T-cell (primary cell): Measurements from ENCODE around the gene INO80D. TPM values are rescaled to one million over a fixed set of nuclear protein-coding genes. Genes with fewer than 3 reads are reported as not detected.

Experiments used
- ATAC-seq, 4 experiments: fragments of 200-7000 bp in 3 of 4; fragments of 150-1000 bp in 1 of 4; cut with Tn5 transposase; replicated peaks in 1 of 4; 1 replicate in 3 of 4; 2 replicates in 1 of 4; pipeline ENCODE4 v1.10.0; 2021; ENCODE audit warnings: moderate library complexity in 3 of 4, mild to moderate bottlenecking in 2 of 4, moderate number of reproducible peaks in 1 of 4
- CTCF ChIA-PET, 2 donors: fragments of 300-600 bp; sonication (Branson Sonifier 250); formaldehyde crosslinking; loops; one replicate each; lab custom pipeline; 2022; ENCODE audit warnings: antibody characterized with exemption in 2 of 2; lab: Charles Lee
- POLR2A ChIA-PET, 2 donors: fragments of 300-600 bp; sonication (Branson Sonifier 250); formaldehyde crosslinking; loops; one replicate each; lab custom pipeline; 2022; ENCODE audit warnings: antibody characterized with exemption in 2 of 2; lab: Charles Lee
- DNase-seq, 35 experiments: peaks; one replicate each; pipeline versions ENCODE4 v3.0.0 to v3.0.0-alpha.2; 2013 to 2023
- H3K27ac ChIP-seq: one replicate; pipeline ENCODE4 v1.5.1; 2013; ENCODE audit warnings: low read length
- H3K27me3 ChIP-seq, 2 experiments: replicated peaks in 1 of 2; 1 replicate in 1 of 2; 2 replicates in 1 of 2; pipeline versions ENCODE4 v1.6.1 to v1.7.0; 2013; ENCODE audit warnings: low read length in 1 of 2, mixed read lengths in 1 of 2; ENCODE audit not compliant: control insufficient read depth in 2 of 2, insufficient read depth in 2 of 2; ENCODE audit errors: extremely low read depth in 1 of 2
- H3K36me3 ChIP-seq, 2 donors: 1 replicate in 1 of 2; 2 replicates in 1 of 2; pipeline versions ENCODE4 v1.6.1 to v1.7.0; 2013; ENCODE audit warnings: low read length in 1 of 2; ENCODE audit not compliant: control insufficient read depth in 2 of 2, insufficient read depth in 1 of 2; ENCODE audit errors: extremely low read depth in 1 of 2
- H3K4me1 ChIP-seq, 2 experiments: 1 replicate in 1 of 2; 2 replicates in 1 of 2; pipeline versions ENCODE4 v1.6.1 to v1.7.0; 2013; ENCODE audit warnings: low read length in 2 of 2, mixed read lengths in 1 of 2; ENCODE audit not compliant: insufficient read depth in 2 of 2, control insufficient read depth in 1 of 2; ENCODE audit errors: extremely low read depth in 1 of 2
- H3K4me3 ChIP-seq, 2 donors: 1 replicate in 1 of 2; 2 replicates in 1 of 2; pipeline versions ENCODE4 v1.5.1 to v1.7.0; 2013; ENCODE audit warnings: mild to moderate bottlenecking in 2 of 2, low read length in 1 of 2, moderate library complexity in 1 of 2; ENCODE audit not compliant: control insufficient read depth in 1 of 2; ENCODE audit errors: extremely low read depth in 1 of 2
- H3K9me3 ChIP-seq: 2 replicates; pipeline ENCODE4 v1.7.0; 2013
- H3K27ac Mint-ChIP-seq, 2 donors: one replicate each; pipeline ENCODE4 v1.8.0; 2020 to 2021; ENCODE audit warnings: mild to moderate bottlenecking in 2 of 2, mixed read lengths in 2 of 2
- H3K27me3 Mint-ChIP-seq, 2 donors: one replicate each; pipeline ENCODE4 v1.8.0; 2021 to 2022; ENCODE audit warnings: mixed read lengths in 2 of 2
- H3K36me3 Mint-ChIP-seq: one replicate; pipeline ENCODE4 v1.8.0; 2021; ENCODE audit warnings: mixed read lengths
- H3K4me1 Mint-ChIP-seq, 3 donors: one replicate each; pipeline ENCODE4 v1.8.0; 2020 to 2022; ENCODE audit warnings: mixed read lengths in 3 of 3, mild to moderate bottlenecking in 1 of 3
- H3K4me3 Mint-ChIP-seq, 3 donors: one replicate each; pipeline ENCODE4 v1.8.0; 2020 to 2022; ENCODE audit warnings: mild to moderate bottlenecking in 3 of 3, mixed read lengths in 3 of 3, moderate library complexity in 3 of 3
- H3K9me3 Mint-ChIP-seq, 3 donors: one replicate each; pipeline ENCODE4 v1.8.0; 2020 to 2022; ENCODE audit warnings: mixed read lengths in 3 of 3
- WGBS: methylation state at CpG from one replicate; pipeline ENCODE4 v1.1.5; 2013; ENCODE audit warnings: missing lambda C conversion rate; ENCODE audit not compliant: insufficient coverage; 5-methylcytosine and 5-hydroxymethylcytosine counted together
- total RNA-seq, 35 experiments: library from RNA in 6 of 35; stranded (reverse) in 6 of 35; fragments of 120-200 nt in 1 of 35; gene quantifications; one replicate each; pipeline versions ENCODE4 v1.2.1 to v1.2.4 and lab custom pipeline; 2013 to 2026

INO80D gene
- total RNA-seq, 5 donors from 2014 or later (not counting 1 experiment from before 2014, with no cell fraction given), result 34.2 to 49.8 (median 41.9) TPM

GRCh38 chr2:205954707-205955106 is 131.3 kb downstream of the INO80D start:
- Mint-ChIP-seq H3K4me3 (no peak overlapping the region), H3K9me3 (peaks cover 0 to 15% (median 4%) of the 10 kb centered on the region in 3 donors), H3K4me1 (peaks cover 0 to 5% (median 0%) of the 10 kb centered on the region in 3 donors), H3K27me3 (peaks cover 8 to 9% of the 10 kb centered on the region in 2 donors), H3K36me3 (no peaks in the 10 kb centered on the region), H3K27ac (no peak overlapping the region)
- WGBS, result 31% methylated on average over 3 of the region's 5 CpGs
- H3K9me3 ChIP-seq, result no peaks in the 10 kb centered on the region
- peaks cover 0 to 13% of the 10 kb centered on the region in 2 experiments for H3K4me1 ChIP-seq
- H3K27ac ChIP-seq, result no peak overlapping the region
- ATAC-seq (no peak), DNase-seq (no peak)
- CTCF ChIA-PET, result interaction anchor here in 1 of 2 donors (0.6 to 0.7 kb wide), 2 partner anchors 69 to 1430 kb away, joined by 3 to 5 read pairs; no protein-coding TSS in a partner anchor
- H3K36me3 ChIP-seq, result no peaks in the 10 kb centered on the region
- H3K27me3 ChIP-seq, result peaks cover 0 to 23% of the 10 kb centered on the region in 2 experiments
- no peak overlapping the region for H3K4me3 ChIP-seq
- POLR2A ChIA-PET, result no interaction called here

GRCh38 chr2:205952282-205952681 is 133.7 kb downstream of the INO80D start:
- H3K27ac Mint-ChIP-seq, result no peak overlapping the region
- peaks cover 11 to 16% of the 10 kb centered on the region in 2 donors for H3K27me3 Mint-ChIP-seq
- peaks cover 0 to 15% (median 4%) of the 10 kb centered on the region in 3 donors for H3K9me3 Mint-ChIP-seq
- DNase-seq, result no peak
- Histone ChIP-seq H3K27ac (no peak overlapping the region), H3K9me3 (no peaks in the 10 kb centered on the region), H3K4me3 (no peak overlapping the region), H3K36me3 (no peaks in the 10 kb centered on the region), H3K4me1 (peaks cover 0 to 7% of the 10 kb centered on the region in 2 experiments), H3K27me3 (peaks cover 0 to 38% of the 10 kb centered on the region in 2 experiments)
- 81% methylated on average over 2 of the region's 2 CpGs for WGBS
- no peak for ATAC-seq
- peaks cover 0 to 5% (median 3%) of the 10 kb centered on the region in 3 donors for H3K4me1 Mint-ChIP-seq
- ChIA-PET POLR2A (no interaction called here), CTCF (interaction anchor here (0.6 to 0.8 kb wide), 3 partner anchors 11 to 1650 kb away, joined by 3 to 4 read pairs (median 3); no protein-coding TSS in a partner anchor)
- no peaks in the 10 kb centered on the region for H3K36me3 Mint-ChIP-seq
- H3K4me3 Mint-ChIP-seq, result no peak overlapping the region

GRCh38 chr2:205948883-205949282 is 137.1 kb downstream of the INO80D start:
- no peaks in the 10 kb centered on the region for H3K36me3 Mint-ChIP-seq
- ChIA-PET CTCF (interaction anchor here in 1 of 2 donors (1.8 kb wide), 1 partner anchor 1625 kb away, joined by 4 read pairs; no protein-coding TSS in a partner anchor), POLR2A (no interaction called here)
- ATAC-seq (no peak), DNase-seq (no peak)
- Histone ChIP-seq H3K27me3 (peaks cover 0 to 30% of the 10 kb centered on the region in 2 experiments), H3K36me3 (no peaks in the 10 kb centered on the region), H3K27ac (no peak overlapping the region), H3K4me1 (peaks cover 0 to 9% of the 10 kb centered on the region in 2 experiments), H3K4me3 (no peak overlapping the region), H3K9me3 (no peaks in the 10 kb centered on the region)
- 65% methylated on average over 4 of the region's 7 CpGs for WGBS
- H3K9me3 Mint-ChIP-seq, result peaks cover 0 to 15% (median 4%) of the 10 kb centered on the region in 3 donors
- no peak overlapping the region for H3K27ac Mint-ChIP-seq
- peaks cover 11 to 15% of the 10 kb centered on the region in 2 donors for H3K27me3 Mint-ChIP-seq
- no peak overlapping the region for H3K4me3 Mint-ChIP-seq
- H3K4me1 Mint-ChIP-seq, result peaks cover 0 to 5% (median 3%) of the 10 kb centered on the region in 3 donors

- DNase-seq, result no peak
- ChIA-PET POLR2A (no interaction called here), CTCF (interaction anchor here (0.6 to 1.8 kb wide), 5 partner anchors 13 to 1624 kb away, joined by 3 to 7 read pairs (median 3); no protein-coding TSS in a partner anchor)
- Histone ChIP-seq H3K4me1 (peaks cover 0 to 9% of the 10 kb centered on the region in 2 experiments), H3K27me3 (peaks cover 0 to 30% of the 10 kb centered on the region in 2 experiments), H3K27ac (no peak overlapping the region), H3K36me3 (no peaks in the 10 kb centered on the region), H3K4me3 (no peak overlapping the region), H3K9me3 (no peaks in the 10 kb centered on the region)
- no peak overlapping the region for H3K4me3 Mint-ChIP-seq
- H3K27ac Mint-ChIP-seq, result no peak overlapping the region
- 90% methylated on average over 5 of the region's 5 CpGs for WGBS
- peaks cover 0 to 3% (median 3%) of the 10 kb centered on the region in 3 donors for H3K4me1 Mint-ChIP-seq
- peaks cover 0 to 15% (median 4%) of the 10 kb centered on the region in 3 donors for H3K9me3 Mint-ChIP-seq
- no peak for ATAC-seq
- no peaks in the 10 kb centered on the region for H3K36me3 Mint-ChIP-seq
- peaks cover 11 to 15% of the 10 kb centered on the region in 2 donors for H3K27me3 Mint-ChIP-seq
Observed at GRCh38 chr2:205948496-205948837, 137.5 kb downstream of the INO80D start.

GRCh38 chr2:205947621-205948495 is 138.1 kb downstream of the INO80D start:
- no peak overlapping the region for H3K27ac ChIP-seq
- Mint-ChIP-seq H3K27me3 (peaks cover 11 to 15% of the 10 kb centered on the region in 2 donors), H3K4me1 (peaks cover 0 to 3% (median 3%) of the 10 kb centered on the region in 3 donors), H3K9me3 (peaks cover 0 to 13% (median 3%) of the 10 kb centered on the region in 3 donors), H3K4me3 (no peak overlapping the region), H3K36me3 (no peaks in the 10 kb centered on the region), H3K27ac (no peak overlapping the region)
- peaks cover 0 to 9% of the 10 kb centered on the region in 2 experiments for H3K4me1 ChIP-seq
- H3K4me3 ChIP-seq, result no peak overlapping the region
- H3K36me3 ChIP-seq, result no peaks in the 10 kb centered on the region
- H3K9me3 ChIP-seq, result no peaks in the 10 kb centered on the region
- ChIA-PET POLR2A (no interaction called here), CTCF (interaction anchor here (0.6 to 1.8 kb wide), 8 partner anchors 12 to 1624 kb away, joined by 3 to 7 read pairs (median 3); no protein-coding TSS in a partner anchor)
- peaks cover 0 to 30% of the 10 kb centered on the region in 2 experiments for H3K27me3 ChIP-seq
- ATAC-seq (peak; percentile 45 to 71 (median 50)), DNase-seq (peak in 31 of 35 experiments; percentile 16 to 65 (median 39))
- WGBS, result 33% methylated on average over 6 of the region's 15 CpGs

GRCh38 chr2:205946226-205946625 is 139.7 kb downstream of the INO80D start:
- Histone ChIP-seq H3K9me3 (no peaks in the 10 kb centered on the region), H3K27ac (no peak overlapping the region), H3K4me3 (no peak overlapping the region), H3K4me1 (peaks cover 0 to 9% of the 10 kb centered on the region in 2 experiments), H3K27me3 (peaks cover 0 to 31% of the 10 kb centered on the region in 2 experiments), H3K36me3 (no peaks in the 10 kb centered on the region)
- DNase-seq (no peak), ATAC-seq (no peak)
- Mint-ChIP-seq H3K9me3 (peaks cover 0 to 2% (median 0%) of the 10 kb centered on the region in 3 donors), H3K27me3 (peaks cover 11% of the 10 kb centered on the region in 2 donors), H3K4me3 (no peak overlapping the region), H3K4me1 (peaks cover 0 to 3% (median 3%) of the 10 kb centered on the region in 3 donors), H3K36me3 (no peaks in the 10 kb centered on the region), H3K27ac (no peak overlapping the region)
- ChIA-PET POLR2A (no interaction called here), CTCF (interaction anchor here in 1 of 2 donors (1.4 kb wide), 1 partner anchor 11 kb away, joined by 5 read pairs; no protein-coding TSS in a partner anchor)
- 66% methylated on average over 5 of the region's 7 CpGs for WGBS
